ENCODE measurements around the gene SELENOO.

SELENOO gene

DNA sequence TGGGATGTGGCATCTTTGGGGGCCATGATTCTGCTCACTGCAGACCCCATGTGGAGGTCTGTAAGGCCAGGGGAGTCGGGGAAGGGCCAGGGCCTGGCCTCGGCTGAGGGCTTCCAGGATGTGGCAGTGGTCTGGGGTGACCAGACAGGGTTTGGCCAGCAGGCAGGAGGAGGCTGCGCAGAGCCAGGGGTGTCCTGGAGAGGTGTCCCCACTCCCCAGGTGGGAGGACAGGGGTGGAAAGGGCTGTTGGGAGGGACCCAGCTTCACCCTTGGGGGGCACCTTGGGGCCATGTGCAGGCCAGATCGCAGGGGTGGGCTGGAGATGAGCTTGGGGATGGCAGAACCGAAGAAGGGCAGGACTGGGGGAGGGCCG lies 26.8 kb upstream of the SELENOO start:
- H3K9me3 ChIP-seq (ENCODE audit: control insufficient read depth, low read length) = no peaks in the 10 kb centered on the region
- 88 to 100% methylated on average over 3 to 6 of the region's 6 CpGs for WGBS, 2 experiments (ENCODE audit: insufficient coverage in 2 of 2)
- no peak overlapping the region for H3K27ac ChIP-seq (ENCODE audit: low read depth, low read length, severe bottlenecking)
- peaks cover 3% of the 10 kb centered on the region for H3K4me1 ChIP-seq (ENCODE audit: control insufficient read depth, insufficient read depth, low read length, poor library complexity, severe bottlenecking)
- no peak overlapping the region for H3K4me3 ChIP-seq (ENCODE audit: extremely low read depth, insufficient read depth, low read length, poor library complexity, severe bottlenecking)
- no peaks in the 10 kb centered on the region for H3K36me3 ChIP-seq (ENCODE audit: control insufficient read depth, insufficient read depth, low read length)

DNA sequence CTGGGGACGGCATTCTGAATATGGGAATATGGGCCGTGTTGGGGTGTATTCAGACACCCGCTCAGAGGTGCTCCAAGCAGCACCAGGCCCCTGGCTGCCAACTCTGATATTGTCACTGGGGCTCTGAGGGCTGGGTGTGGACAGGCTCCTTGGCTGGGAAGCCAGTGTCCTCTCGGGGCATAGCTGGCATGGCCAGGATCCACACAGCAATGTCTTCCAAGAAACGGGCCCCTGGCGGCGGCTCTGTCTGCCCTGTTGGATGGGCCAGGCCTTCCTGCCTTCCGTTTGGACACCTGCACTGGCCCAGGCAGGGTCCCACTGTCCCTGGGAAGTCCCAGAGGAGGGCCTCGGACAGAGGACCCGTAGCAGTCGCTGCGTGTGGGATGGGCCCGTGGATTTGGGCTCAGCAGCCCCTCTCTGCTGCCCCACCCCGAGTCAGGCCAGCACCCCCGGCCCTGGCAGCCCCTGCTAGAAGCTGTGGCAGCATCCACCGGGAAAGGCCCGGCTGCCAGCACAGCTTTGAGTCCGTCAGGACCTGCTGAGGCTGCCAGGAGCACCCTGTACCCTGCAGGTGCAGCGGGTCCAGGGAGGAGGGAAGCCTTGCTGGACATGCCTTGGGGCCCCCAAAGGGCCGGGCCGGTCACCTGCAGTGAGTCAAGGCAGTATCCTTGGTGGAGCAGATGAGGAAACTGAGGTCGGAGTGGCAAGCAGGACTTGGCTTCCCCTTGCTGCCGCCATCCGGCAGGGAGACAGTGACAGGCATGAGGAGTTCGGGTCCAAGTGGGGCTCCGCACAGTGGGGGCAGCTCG lies 26.2 kb upstream of the SELENOO start:
- Histone ChIP-seq H3K9me3 (ENCODE audit: control insufficient read depth, low read length) (no peaks in the 10 kb centered on the region), H3K4me1 (ENCODE audit: control insufficient read depth, insufficient read depth, low read length, poor library complexity, severe bottlenecking) (peaks cover 3% of the 10 kb centered on the region), H3K36me3 (ENCODE audit: control insufficient read depth, insufficient read depth, low read length) (no peaks in the 10 kb centered on the region), H3K4me3 (ENCODE audit: extremely low read depth, insufficient read depth, low read length, poor library complexity, severe bottlenecking) (no peak overlapping the region), H3K27ac (ENCODE audit: low read depth, low read length, severe bottlenecking) (no peak overlapping the region)
- 89 to 90% methylated on average over 22 to 27 of the region's 27 CpGs for WGBS, 2 experiments (ENCODE audit: insufficient coverage in 2 of 2)

DNA sequence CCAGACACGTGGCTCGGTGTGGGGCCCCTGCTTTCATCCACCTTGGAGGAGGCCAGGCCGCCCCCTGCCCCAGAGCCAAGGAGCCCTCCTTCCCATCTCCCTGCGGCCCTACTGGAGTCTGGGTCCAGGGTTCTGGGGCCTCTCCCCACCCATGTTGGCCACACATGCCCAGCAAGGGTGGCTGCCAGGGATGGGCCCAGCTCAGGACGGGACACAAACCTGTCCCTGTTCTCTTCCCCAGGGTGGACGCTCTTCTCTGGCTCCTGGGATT lies 25.7 kb upstream of the SELENOO start:
- Histone ChIP-seq H3K4me1 (ENCODE audit: control insufficient read depth, insufficient read depth, low read length, poor library complexity, severe bottlenecking) (peaks cover 3% of the 10 kb centered on the region), H3K9me3 (ENCODE audit: control insufficient read depth, low read length) (no peaks in the 10 kb centered on the region), H3K36me3 (ENCODE audit: control insufficient read depth, insufficient read depth, low read length) (no peaks in the 10 kb centered on the region), H3K4me3 (ENCODE audit: extremely low read depth, insufficient read depth, low read length, poor library complexity, severe bottlenecking) (no peak overlapping the region), H3K27ac (ENCODE audit: low read depth, low read length, severe bottlenecking) (no peak overlapping the region)
- WGBS, 2 experiments (ENCODE audit: insufficient coverage in 2 of 2) = 76 to 94% methylated on average over 4 to 5 of the region's 6 CpGs

DNA sequence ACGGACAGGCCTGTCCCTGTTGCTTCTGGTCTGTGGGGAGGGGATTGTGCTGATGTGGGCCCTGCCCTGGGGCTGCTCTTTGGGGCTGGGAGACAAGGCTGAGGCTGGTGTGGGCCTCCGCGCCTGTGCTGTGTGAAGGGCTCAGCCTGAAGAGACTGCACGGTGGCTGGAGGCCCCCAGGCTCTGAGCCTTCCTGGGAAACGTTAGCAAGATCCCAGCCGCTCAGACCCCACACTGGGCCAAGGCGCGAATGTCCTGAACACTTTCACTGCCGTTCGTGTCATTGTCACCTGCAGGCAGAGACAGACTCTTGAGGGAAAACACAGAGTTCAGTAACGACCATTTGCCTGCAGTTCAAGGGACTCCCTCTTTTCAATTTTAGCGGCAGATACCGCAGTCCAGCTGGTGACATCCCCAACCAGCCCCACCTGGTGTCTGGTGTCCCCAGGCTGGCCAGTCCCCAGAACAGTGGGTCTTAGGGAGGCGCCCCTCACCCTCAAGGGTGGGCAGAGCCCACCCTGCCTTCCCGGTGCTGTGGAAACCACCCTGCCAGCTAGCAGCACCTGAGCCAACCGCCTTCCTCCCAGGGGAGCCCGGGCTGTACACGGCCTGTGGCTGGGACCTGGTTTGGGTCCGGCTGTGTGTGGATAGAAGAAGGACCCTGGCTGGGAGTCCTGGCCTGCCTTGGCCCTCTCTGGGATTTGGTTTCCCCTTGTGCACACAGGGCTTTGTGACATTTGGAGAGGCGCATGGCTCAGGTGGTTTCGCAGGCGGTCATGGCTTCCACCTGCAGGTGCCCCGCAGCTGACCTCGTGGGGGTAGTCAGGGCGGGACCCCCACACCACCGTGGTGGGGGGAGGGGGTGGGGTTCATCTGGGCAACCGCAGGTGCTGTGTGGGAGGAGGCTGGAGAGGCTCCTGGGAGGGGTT lies 24.6 kb upstream of the SELENOO start:
- Histone ChIP-seq H3K36me3 (ENCODE audit: control insufficient read depth, insufficient read depth, low read length) (no peaks in the 10 kb centered on the region), H3K4me3 (ENCODE audit: extremely low read depth, insufficient read depth, low read length, poor library complexity, severe bottlenecking) (no peak overlapping the region), H3K27ac (ENCODE audit: low read depth, low read length, severe bottlenecking) (no peak overlapping the region), H3K4me1 (ENCODE audit: control insufficient read depth, insufficient read depth, low read length, poor library complexity, severe bottlenecking) (peaks cover 3% of the 10 kb centered on the region), H3K9me3 (ENCODE audit: control insufficient read depth, low read length) (no peaks in the 10 kb centered on the region)
- WGBS, 2 experiments (ENCODE audit: insufficient coverage in 2 of 2) = 87 to 92% methylated on average over 21 to 22 of the region's 27 CpGs

GRCh38 chr22:50176850-50177536 lies 23.8 kb upstream of the SELENOO start:
- 96 to 97% methylated on average over 71 to 74 of the region's 76 CpGs for WGBS, 2 experiments (ENCODE audit: insufficient coverage in 2 of 2)
- Histone ChIP-seq H3K4me1 (ENCODE audit: control insufficient read depth, insufficient read depth, low read length, poor library complexity, severe bottlenecking) (peaks cover 3% of the 10 kb centered on the region), H3K36me3 (ENCODE audit: control insufficient read depth, insufficient read depth, low read length) (no peaks in the 10 kb centered on the region), H3K9me3 (ENCODE audit: control insufficient read depth, low read length) (no peaks in the 10 kb centered on the region), H3K4me3 (ENCODE audit: extremely low read depth, insufficient read depth, low read length, poor library complexity, severe bottlenecking) (no peak overlapping the region), H3K27ac (ENCODE audit: low read depth, low read length, severe bottlenecking) (no peak overlapping the region)

DNA sequence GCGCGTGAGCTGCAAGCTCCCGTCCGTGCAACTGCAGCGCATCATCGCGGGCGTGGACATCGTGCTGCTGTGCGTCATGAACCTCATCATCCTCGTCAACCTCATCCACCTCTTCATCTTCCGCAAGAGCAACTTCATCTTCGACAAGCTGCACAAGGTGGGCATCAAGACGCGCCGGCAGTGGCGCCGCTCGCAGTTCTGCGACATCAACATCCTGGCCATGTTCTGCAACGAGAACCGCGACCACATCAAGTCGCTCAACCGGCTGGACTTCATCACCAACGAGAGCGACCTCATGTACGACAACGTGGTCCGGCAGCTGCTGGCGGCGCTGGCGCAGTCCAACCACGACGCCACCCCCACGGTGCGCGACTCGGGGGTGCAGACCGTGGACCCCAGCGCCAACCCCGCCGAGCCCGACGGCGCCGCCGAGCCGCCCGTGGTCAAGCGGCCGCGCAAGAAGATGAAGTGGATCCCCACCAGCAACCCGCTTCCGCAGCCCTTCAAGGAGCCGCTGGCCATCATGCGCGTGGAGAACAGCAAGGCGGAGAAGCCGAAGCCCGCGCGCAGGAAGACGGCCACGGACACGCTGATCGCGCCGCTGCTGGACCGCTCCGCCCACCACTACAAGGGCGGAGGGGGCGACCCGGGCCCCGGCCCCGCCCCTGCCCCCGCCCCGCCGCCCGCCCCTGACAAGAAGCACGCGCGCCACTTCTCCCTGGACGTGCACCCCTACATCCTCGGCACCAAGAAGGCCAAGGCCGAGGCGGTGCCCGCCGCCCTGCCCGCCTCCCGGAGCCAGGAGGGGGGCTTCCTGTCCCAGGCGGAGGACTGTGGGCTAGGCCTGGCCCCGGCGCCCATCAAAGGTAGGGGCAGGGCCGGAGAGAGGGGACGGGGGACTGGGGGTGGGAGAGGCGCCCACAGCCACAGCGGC lies 23.0 kb upstream of the SELENOO start:
- 95 to 97% methylated on average over 42 to 98 of the region's 98 CpGs for WGBS, 2 experiments (ENCODE audit: insufficient coverage in 2 of 2)
- Histone ChIP-seq H3K4me3 (ENCODE audit: extremely low read depth, insufficient read depth, low read length, poor library complexity, severe bottlenecking) (no peak overlapping the region), H3K36me3 (ENCODE audit: control insufficient read depth, insufficient read depth, low read length) (no peaks in the 10 kb centered on the region), H3K27ac (ENCODE audit: low read depth, low read length, severe bottlenecking) (no peak overlapping the region), H3K4me1 (ENCODE audit: control insufficient read depth, insufficient read depth, low read length, poor library complexity, severe bottlenecking) (peaks cover 3% of the 10 kb centered on the region), H3K9me3 (ENCODE audit: control insufficient read depth, low read length) (no peaks in the 10 kb centered on the region)

GRCh38 chr22:50178471-50178864 lies 22.3 kb upstream of the SELENOO start:
- H3K4me1 ChIP-seq (ENCODE audit: control insufficient read depth, insufficient read depth, low read length, poor library complexity, severe bottlenecking) = peaks cover 3% of the 10 kb centered on the region
- 91 to 97% methylated on average over 12 to 22 of the region's 22 CpGs for WGBS, 2 experiments (ENCODE audit: insufficient coverage in 2 of 2)
- no peak overlapping the region for H3K4me3 ChIP-seq (ENCODE audit: extremely low read depth, insufficient read depth, low read length, poor library complexity, severe bottlenecking)
- H3K9me3 ChIP-seq (ENCODE audit: control insufficient read depth, low read length) = no peaks in the 10 kb centered on the region
- H3K36me3 ChIP-seq (ENCODE audit: control insufficient read depth, insufficient read depth, low read length) = no peaks in the 10 kb centered on the region
- H3K27ac ChIP-seq (ENCODE audit: low read depth, low read length, severe bottlenecking) = no peak overlapping the region

GRCh38 chr22:50178871-50179869 lies 21.6 kb upstream of the SELENOO start:
- 90 to 95% methylated on average over 57 to 58 of the region's 64 CpGs for WGBS, 2 experiments (ENCODE audit: insufficient coverage in 2 of 2)
- Histone ChIP-seq H3K27ac (ENCODE audit: low read depth, low read length, severe bottlenecking) (no peak overlapping the region), H3K36me3 (ENCODE audit: control insufficient read depth, insufficient read depth, low read length) (no peaks in the 10 kb centered on the region), H3K9me3 (ENCODE audit: control insufficient read depth, low read length) (no peaks in the 10 kb centered on the region), H3K4me1 (ENCODE audit: control insufficient read depth, insufficient read depth, low read length, poor library complexity, severe bottlenecking) (peaks cover 3% of the 10 kb centered on the region), H3K4me3 (ENCODE audit: extremely low read depth, insufficient read depth, low read length, poor library complexity, severe bottlenecking) (no peak overlapping the region)

GRCh38 chr22:50179937-50180726 lies 20.7 kb upstream of the SELENOO start:
- Histone ChIP-seq H3K4me3 (ENCODE audit: extremely low read depth, insufficient read depth, low read length, poor library complexity, severe bottlenecking) (no peak overlapping the region), H3K27ac (ENCODE audit: low read depth, low read length, severe bottlenecking) (no peak overlapping the region), H3K9me3 (ENCODE audit: control insufficient read depth, low read length) (no peaks in the 10 kb centered on the region), H3K36me3 (ENCODE audit: control insufficient read depth, insufficient read depth, low read length) (no peaks in the 10 kb centered on the region), H3K4me1 (ENCODE audit: control insufficient read depth, insufficient read depth, low read length, poor library complexity, severe bottlenecking) (peaks cover 8% of the 10 kb centered on the region)
- 92 to 94% methylated on average over 36 to 38 of the region's 39 CpGs for WGBS, 2 experiments (ENCODE audit: insufficient coverage in 2 of 2)
